OCI-LY3 (cell line): ENCODE measurements around the gene TCF4.

Source experiments
- EZH2phosphoT487 ChIP-seq: fragments of 200-600 bp; shearing (Covaris generic); IDR thresholded peaks from 2 replicates; pipeline ENCODE4 v1.6.1; 2018; ENCODE audit warnings: antibody characterized with exemption, mixed run types, low read depth
- TF ChIP-seq, protein P1 (sequence below): fragments of 200-600, 300-600 bp; sonication (generic); IDR thresholded peaks from 2 replicates; pipeline ENCODE4 v1.5.1; 2014; ENCODE audit warnings: antibody characterized with exemption, low read length, low read depth

DNA sequence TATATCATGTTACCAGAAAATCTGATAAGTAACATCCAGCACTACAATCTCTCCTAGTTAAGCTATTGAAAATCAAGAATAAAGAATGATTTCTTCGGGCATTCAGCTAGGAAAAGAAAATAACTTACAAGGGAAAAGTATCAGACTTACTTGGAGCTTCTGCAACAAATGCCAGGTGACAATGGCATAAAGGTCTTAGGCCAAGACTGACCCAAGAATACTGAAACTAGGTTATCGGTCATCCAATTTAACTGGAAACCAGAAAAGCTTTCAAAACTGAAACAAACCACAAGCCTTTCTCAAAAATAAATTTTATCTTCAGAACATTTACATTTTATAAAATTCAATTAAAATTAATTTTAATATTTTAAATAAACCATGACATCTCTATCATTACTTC, 414.7 kb downstream of the TCF4 start:
- TF ChIP-seq, protein P1, sequence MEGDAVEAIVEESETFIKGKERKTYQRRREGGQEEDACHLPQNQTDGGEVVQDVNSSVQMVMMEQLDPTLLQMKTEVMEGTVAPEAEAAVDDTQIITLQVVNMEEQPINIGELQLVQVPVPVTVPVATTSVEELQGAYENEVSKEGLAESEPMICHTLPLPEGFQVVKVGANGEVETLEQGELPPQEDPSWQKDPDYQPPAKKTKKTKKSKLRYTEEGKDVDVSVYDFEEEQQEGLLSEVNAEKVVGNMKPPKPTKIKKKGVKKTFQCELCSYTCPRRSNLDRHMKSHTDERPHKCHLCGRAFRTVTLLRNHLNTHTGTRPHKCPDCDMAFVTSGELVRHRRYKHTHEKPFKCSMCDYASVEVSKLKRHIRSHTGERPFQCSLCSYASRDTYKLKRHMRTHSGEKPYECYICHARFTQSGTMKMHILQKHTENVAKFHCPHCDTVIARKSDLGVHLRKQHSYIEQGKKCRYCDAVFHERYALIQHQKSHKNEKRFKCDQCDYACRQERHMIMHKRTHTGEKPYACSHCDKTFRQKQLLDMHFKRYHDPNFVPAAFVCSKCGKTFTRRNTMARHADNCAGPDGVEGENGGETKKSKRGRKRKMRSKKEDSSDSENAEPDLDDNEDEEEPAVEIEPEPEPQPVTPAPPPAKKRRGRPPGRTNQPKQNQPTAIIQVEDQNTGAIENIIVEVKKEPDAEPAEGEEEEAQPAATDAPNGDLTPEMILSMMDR: no peak
- TF ChIP-seq EZH2phosphoT487: no peak
